IMR-90 (cell line): ENCODE results near the gene TEX14. TPM values are rescaled to one million over a fixed set of nuclear protein-coding genes. Genes with fewer than 3 reads are reported as not detected.
A peak's percentile ranks its signal among the peaks of the same experiment; 100 is the strongest.

ENCODE experiments used
- ATAC-seq: fragments of 200-7000 bp; cut with Tn5 transposase; 2 replicates; pipeline ENCODE4 v1.9.1; 2020; ENCODE audit warnings: low read depth, mild to moderate bottlenecking, moderate library complexity
- BruUV-seq: library from RNA; stranded (reverse); fragments of 400-500 nt; replicated peaks from 2 replicates; lab custom pipeline; 2021; lab: Mats Ljungman, UMichigan
- CTCF ChIA-PET: fragments of 300-600 bp; formaldehyde crosslinking; extraction: SDS; loops from one replicate; lab custom pipeline; 2021; ENCODE audit warnings: antibody characterized with exemption; lab: Yijun Ruan, JAX
- POLR2A ChIA-PET: fragments of 300-600 bp; sonication (Branson Sonifier 250); formaldehyde crosslinking; loops from one replicate; lab custom pipeline; 2022; ENCODE audit warnings: antibody characterized with exemption; ENCODE audit not compliant: unreplicated experiment; lab: Charles Lee
- DNase-seq: peaks from one replicate; pipeline ENCODE4 v3.0.0; 2013
- H2AFZ ChIP-seq: replicated peaks from 2 replicates; pipeline ENCODE3; 2013; ENCODE audit warnings: low read length, mild to moderate bottlenecking; ENCODE audit not compliant: poor library complexity
- H2AK5ac ChIP-seq: 2 replicates; pipeline ENCODE4 v1.6.1; 2013; ENCODE audit warnings: low read depth, low read length, inconsistent platforms
- H2AK9ac ChIP-seq: replicated peaks from 2 replicates; pipeline ENCODE3; 2013; ENCODE audit warnings: mild to moderate bottlenecking, low read depth, low read length, moderate library complexity; ENCODE audit not compliant: poor library complexity
- H2BK120ac ChIP-seq: 2 replicates; pipeline ENCODE4 v1.6.1; 2013; ENCODE audit warnings: low read depth, low read length, inconsistent platforms
- H2BK15ac ChIP-seq: 3 replicates; pipeline ENCODE4 v1.6.1; 2013; ENCODE audit warnings: low read depth, low read length, inconsistent platforms
- H2BK20ac ChIP-seq: 2 replicates; pipeline ENCODE4 v1.6.1; 2013; ENCODE audit warnings: low read depth, mild to moderate bottlenecking, inconsistent platforms, low read length, moderate library complexity
- H2BK5ac ChIP-seq: 2 replicates; pipeline ENCODE4 v1.6.1; 2013; ENCODE audit warnings: mild to moderate bottlenecking, low read depth, low read length, inconsistent platforms; ENCODE audit not compliant: poor library complexity, severe bottlenecking
- H3K14ac ChIP-seq: replicated peaks from 2 replicates; pipeline ENCODE4 v1.6.1; 2013; ENCODE audit warnings: low read depth, low read length, inconsistent platforms
- H3K18ac ChIP-seq: 2 replicates; pipeline ENCODE4 v1.6.1; 2013; ENCODE audit warnings: low read depth, low read length, control low read depth
- H3K23ac ChIP-seq: 2 replicates; pipeline ENCODE4 v1.6.1; 2013; ENCODE audit warnings: low read depth, low read length, inconsistent platforms
- H3K27ac ChIP-seq: 2 replicates; pipeline ENCODE4 v1.5.1; 2013; ENCODE audit warnings: mild to moderate bottlenecking, control low read depth, low read length; ENCODE audit not compliant: insufficient read depth
- H3K27me3 ChIP-seq: 2 replicates; pipeline ENCODE4 v1.6.1; 2013; ENCODE audit warnings: low read length; ENCODE audit not compliant: control insufficient read depth, insufficient read depth
- H3K36me3 ChIP-seq: 2 replicates; pipeline ENCODE4 v1.6.1; 2013; ENCODE audit warnings: low read length, mixed read lengths; ENCODE audit not compliant: control insufficient read depth, insufficient read depth
- H3K4ac ChIP-seq: 2 replicates; pipeline ENCODE4 v1.6.1; 2013; ENCODE audit warnings: low read depth, low read length, inconsistent platforms
- H3K4me1 ChIP-seq: 2 replicates; pipeline ENCODE4 v1.6.1; 2013; ENCODE audit warnings: low read length, mixed read lengths; ENCODE audit not compliant: control insufficient read depth, insufficient read depth
- H3K4me2 ChIP-seq: 2 replicates; pipeline ENCODE4 v1.6.1; 2013; ENCODE audit warnings: low read depth, mild to moderate bottlenecking, control low read depth, low read length, moderate library complexity
- H3K4me3 ChIP-seq: 2 replicates; pipeline ENCODE4 v1.5.1; 2013; ENCODE audit warnings: low read depth, mild to moderate bottlenecking, control low read depth, low read length, moderate library complexity; ENCODE audit not compliant: insufficient read depth
- H3K56ac ChIP-seq: 2 replicates; pipeline ENCODE4 v1.6.1; 2013; ENCODE audit warnings: low read length, inconsistent platforms; ENCODE audit not compliant: insufficient read depth; ENCODE audit errors: extremely low read depth
- H3K79me1 ChIP-seq, 2 experiments: 2 replicates each; pipeline ENCODE4 v1.6.1; 2013; ENCODE audit warnings: low read length in 2 of 2, inconsistent platforms in 1 of 2, low read depth in 1 of 2
- H3K9ac ChIP-seq: 2 replicates; pipeline ENCODE4 v1.6.1; 2013; ENCODE audit warnings: low read depth, low read length, control low read depth
- H3K9me1 ChIP-seq: 2 replicates; pipeline ENCODE4 v1.6.1; 2013; ENCODE audit warnings: low read length, inconsistent platforms; ENCODE audit not compliant: insufficient read depth
- H3K9me3 ChIP-seq: 2 replicates; pipeline ENCODE4 v1.6.1; 2013; ENCODE audit warnings: low read length; ENCODE audit not compliant: control insufficient read depth, insufficient read depth
- H4K20me1 ChIP-seq: 2 replicates; pipeline ENCODE4 v1.6.1; 2013; ENCODE audit warnings: low read length, inconsistent platforms; ENCODE audit not compliant: insufficient read depth
- H4K5ac ChIP-seq: 2 replicates; pipeline ENCODE4 v1.6.1; 2013; ENCODE audit warnings: mild to moderate bottlenecking, low read depth, low read length, control low read depth
- H4K8ac ChIP-seq, 2 experiments: 2 replicates each; pipeline ENCODE4 v1.6.1; 2013; ENCODE audit warnings: low read depth in 2 of 2, low read length in 2 of 2, control low read depth in 1 of 2, inconsistent platforms in 1 of 2
- H4K91ac ChIP-seq: 2 replicates; pipeline ENCODE4 v1.6.1; 2013; ENCODE audit warnings: low read depth, low read length, inconsistent platforms; ENCODE audit not compliant: insufficient read depth
- BHLHE40 ChIP-seq: fragments of 150-350 bp; IDR thresholded peaks from 2 replicates; pipeline ENCODE4 v1.6.1; 2016; ENCODE audit warnings: mild to moderate bottlenecking, low read depth, low read length
- CEBPB ChIP-seq: IDR thresholded peaks from 2 replicates; pipeline ENCODE4 v1.6.1; 2012; ENCODE audit warnings: low read depth, low read length, improper control_type of control experiment
- CHD1 ChIP-seq: IDR thresholded peaks from 2 replicates; pipeline ENCODE4 v1.6.1; 2012; ENCODE audit warnings: low read depth, low read length, improper control_type of control experiment
- FOS ChIP-seq: fragments of 150-350 bp; IDR thresholded peaks from 2 replicates; pipeline ENCODE4 v1.6.1; 2016; ENCODE audit warnings: low read depth, low read length
- MAFK ChIP-seq: IDR thresholded peaks from 2 replicates; pipeline ENCODE4 v1.6.1; 2012; ENCODE audit warnings: low read depth, low read length, improper control_type of control experiment
- MAZ ChIP-seq: IDR thresholded peaks from 2 replicates; pipeline ENCODE4 v1.6.1; 2012; ENCODE audit warnings: low read depth, mild to moderate bottlenecking, low read length, improper control_type of control experiment, moderate library complexity, borderline replicate concordance
- MXI1 ChIP-seq: IDR thresholded peaks from 2 replicates; pipeline ENCODE4 v1.6.1; 2012; ENCODE audit warnings: low read depth, mild to moderate bottlenecking, low read length, moderate library complexity, borderline replicate concordance
- NFE2L2 ChIP-seq: fragments of 150-350 bp; IDR thresholded peaks from 2 replicates; pipeline ENCODE4 v1.6.1; 2016; ENCODE audit warnings: low read depth, mild to moderate bottlenecking, low read length
- POLR2A ChIP-seq: IDR thresholded peaks from 2 replicates; pipeline ENCODE4 v1.6.1; 2012; ENCODE audit warnings: mild to moderate bottlenecking, low read depth, low read length
- RAD21 ChIP-seq: IDR thresholded peaks from 2 replicates; pipeline ENCODE4 v1.6.1; 2012; ENCODE audit warnings: low read length, improper control_type of control experiment
- RCOR1 ChIP-seq: IDR thresholded peaks from 2 replicates; pipeline ENCODE4 v1.6.1; 2012; ENCODE audit warnings: mild to moderate bottlenecking, low read length, improper control_type of control experiment; ENCODE audit not compliant: insufficient replicate concordance
- RFX5 ChIP-seq: IDR thresholded peaks from 2 replicates; pipeline ENCODE4 v1.8.0; 2012; ENCODE audit warnings: low read depth, mild to moderate bottlenecking, low read length, moderate library complexity
- SMC3 ChIP-seq: fragments of 150-350 bp; IDR thresholded peaks from 2 replicates; pipeline ENCODE4 v1.6.1; 2016; ENCODE audit warnings: low read depth, mild to moderate bottlenecking, antibody characterized with exemption, low read length, moderate library complexity
- WGBS, 2 experiments: methylation state at CpG; one replicate each; pipeline versions ENCODE4 v1.1.5 to v1.1.7; 2013; ENCODE audit warnings: missing lambda C conversion rate in 2 of 2; ENCODE audit not compliant: insufficient read length in 1 of 2; ENCODE audit errors: extremely low coverage in 2 of 2; 5-methylcytosine and 5-hydroxymethylcytosine counted together
- dilution Hi-C: fragments of 300-500 bp; cut with HindIII; formaldehyde crosslinking; loops from one replicate; pipeline ENCODE4 v1.14.3; 2018; ENCODE audit warnings: low sequenced_read_pairs; ENCODE audit not compliant: unreplicated experiment
- in situ Hi-C: fragments of 300-500 bp; cut with MboI; formaldehyde crosslinking; loops from 3 replicates; pipeline ENCODE4 v1.14.3; 2019; ENCODE audit warnings: low sequenced_read_pairs, inconsistent platforms, mixed read lengths
- intact Hi-C: fragments of 100-400 bp; cut with micrococcal nuclease; formaldehyde crosslinking; loops from 2 replicates; pipeline ENCODE4 v1.10.0; 2022
- polyA plus RNA-seq, 3 experiments: library from polyadenylated mRNA; depleted of rRNA; stranded (reverse); fragments of >200 nt; gene quantifications; 2 replicates each; pipeline ENCODE4 v1.2.3, GENCODE V29; 2012; ENCODE audit warnings: low replicate concordance in 1 of 3
- total RNA-seq: library from RNA; depleted of rRNA; stranded (reverse); fragments of >200 nt; gene quantifications from 2 replicates; pipeline ENCODE4 v1.2.3, GENCODE V29; 2012
- TF ChIP-seq, protein P1 (sequence below): conservative IDR thresholded peaks from 2 replicates; pipeline ENCODE4 v1.5.1; 2012; ENCODE audit warnings: mild to moderate bottlenecking, low read depth, low read length, improper control_type of control experiment
- TF ChIP-seq, protein P2 (sequence below): fragments of 150-350 bp; IDR thresholded peaks from 2 replicates; pipeline ENCODE4 v1.6.1; 2016; ENCODE audit warnings: low read depth, mild to moderate bottlenecking, low read length, moderate library complexity, borderline replicate concordance
- TF ChIP-seq, protein P3 (sequence below): fragments of 150-350 bp; IDR thresholded peaks from 2 replicates; pipeline ENCODE4 v1.6.1; 2017; ENCODE audit warnings: mild to moderate bottlenecking, antibody characterized with exemption, low read length, low read depth

TEX14 gene
- total and polyA plus RNA-seq, 2 of the 4 experiments (the other 2 are of a cell fraction), result not detected

GRCh38 chr17:58677194-58677880 is 14.5 kb downstream of the TEX14 start:
- H2BK120ac ChIP-seq, result peak overlapping the region; percentile 56; the same call in 1 of the 2 replicates
- H3K4ac ChIP-seq, result no peak overlapping the region
- H3K4me2 ChIP-seq, result no peak overlapping the region
- BruUV-seq, result no TSS peak
- no peaks in the 10 kb centered on the region for H3K9me3 ChIP-seq
- peak; percentile 68 for ATAC-seq
- intact Hi-C loops (no loop called here), in situ Hi-C loops (no loop called here), dilution Hi-C loops (no loop called here)
- H2AK9ac ChIP-seq, result no peak overlapping the region
- no CpG with 5 or more reads among the region's 4 CpGs for WGBS, 2 experiments
- no peak overlapping the region for H4K91ac ChIP-seq
- ChIA-PET CTCF (no interaction called here), POLR2A (no interaction called here)
- H3K4me1 ChIP-seq, result no peaks in the 10 kb centered on the region
- peak; percentile 78 for DNase-seq
- H2AFZ ChIP-seq, result no peak overlapping the region
- no peaks in the 10 kb centered on the region for H3K79me1 ChIP-seq
- TF ChIP-seq CEBPB, result no peak
- no peak for TF ChIP-seq BHLHE40
- no peak for TF ChIP-seq MXI1
- no peak for TF ChIP-seq RFX5
- no peak for TF ChIP-seq FOS
- no peak for TF ChIP-seq MAFK
- TF ChIP-seq RCOR1, result no peak
- TF ChIP-seq SMC3, result no peak
- TF ChIP-seq, protein P1, sequence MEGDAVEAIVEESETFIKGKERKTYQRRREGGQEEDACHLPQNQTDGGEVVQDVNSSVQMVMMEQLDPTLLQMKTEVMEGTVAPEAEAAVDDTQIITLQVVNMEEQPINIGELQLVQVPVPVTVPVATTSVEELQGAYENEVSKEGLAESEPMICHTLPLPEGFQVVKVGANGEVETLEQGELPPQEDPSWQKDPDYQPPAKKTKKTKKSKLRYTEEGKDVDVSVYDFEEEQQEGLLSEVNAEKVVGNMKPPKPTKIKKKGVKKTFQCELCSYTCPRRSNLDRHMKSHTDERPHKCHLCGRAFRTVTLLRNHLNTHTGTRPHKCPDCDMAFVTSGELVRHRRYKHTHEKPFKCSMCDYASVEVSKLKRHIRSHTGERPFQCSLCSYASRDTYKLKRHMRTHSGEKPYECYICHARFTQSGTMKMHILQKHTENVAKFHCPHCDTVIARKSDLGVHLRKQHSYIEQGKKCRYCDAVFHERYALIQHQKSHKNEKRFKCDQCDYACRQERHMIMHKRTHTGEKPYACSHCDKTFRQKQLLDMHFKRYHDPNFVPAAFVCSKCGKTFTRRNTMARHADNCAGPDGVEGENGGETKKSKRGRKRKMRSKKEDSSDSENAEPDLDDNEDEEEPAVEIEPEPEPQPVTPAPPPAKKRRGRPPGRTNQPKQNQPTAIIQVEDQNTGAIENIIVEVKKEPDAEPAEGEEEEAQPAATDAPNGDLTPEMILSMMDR, result no peak
- TF ChIP-seq MAZ, result no peak
- TF ChIP-seq, protein P2, sequence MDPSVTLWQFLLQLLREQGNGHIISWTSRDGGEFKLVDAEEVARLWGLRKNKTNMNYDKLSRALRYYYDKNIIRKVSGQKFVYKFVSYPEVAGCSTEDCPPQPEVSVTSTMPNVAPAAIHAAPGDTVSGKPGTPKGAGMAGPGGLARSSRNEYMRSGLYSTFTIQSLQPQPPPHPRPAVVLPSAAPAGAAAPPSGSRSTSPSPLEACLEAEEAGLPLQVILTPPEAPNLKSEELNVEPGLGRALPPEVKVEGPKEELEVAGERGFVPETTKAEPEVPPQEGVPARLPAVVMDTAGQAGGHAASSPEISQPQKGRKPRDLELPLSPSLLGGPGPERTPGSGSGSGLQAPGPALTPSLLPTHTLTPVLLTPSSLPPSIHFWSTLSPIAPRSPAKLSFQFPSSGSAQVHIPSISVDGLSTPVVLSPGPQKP, result no peak
- TF ChIP-seq, protein P3, sequence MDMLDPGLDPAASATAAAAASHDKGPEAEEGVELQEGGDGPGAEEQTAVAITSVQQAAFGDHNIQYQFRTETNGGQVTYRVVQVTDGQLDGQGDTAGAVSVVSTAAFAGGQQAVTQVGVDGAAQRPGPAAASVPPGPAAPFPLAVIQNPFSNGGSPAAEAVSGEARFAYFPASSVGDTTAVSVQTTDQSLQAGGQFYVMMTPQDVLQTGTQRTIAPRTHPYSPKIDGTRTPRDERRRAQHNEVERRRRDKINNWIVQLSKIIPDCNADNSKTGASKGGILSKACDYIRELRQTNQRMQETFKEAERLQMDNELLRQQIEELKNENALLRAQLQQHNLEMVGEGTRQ, result no peak
- no peak for TF ChIP-seq RAD21
- TF ChIP-seq CHD1, result no peak
- no peak for TF ChIP-seq POLR2A
- no peak for TF ChIP-seq NFE2L2
- no peak overlapping the region for H3K9ac ChIP-seq
- no peak overlapping the region for H3K56ac ChIP-seq
- no peaks in the 10 kb centered on the region for H4K20me1 ChIP-seq
- no peaks in the 10 kb centered on the region for H3K27me3 ChIP-seq
- no peak overlapping the region for H3K4me3 ChIP-seq
- H2BK15ac ChIP-seq, result no peak overlapping the region
- H4K8ac ChIP-seq, result peak overlapping the region in 1 of 2 experiments; percentile 72; a peak in 2 of 4 replicates
- no peaks in the 10 kb centered on the region for H3K9me1 ChIP-seq
- no peak overlapping the region for H2BK5ac ChIP-seq
- no peak overlapping the region for H3K18ac ChIP-seq
- no peaks in the 10 kb centered on the region for H3K36me3 ChIP-seq
- H3K23ac ChIP-seq, result no peak overlapping the region; the same call in 1 of the 2 replicates
- H3K27ac ChIP-seq, result no peak overlapping the region
- H2BK20ac ChIP-seq, result no peak overlapping the region
- no peak overlapping the region; the same call in 1 of the 2 replicates for H2AK5ac ChIP-seq
- H3K14ac ChIP-seq, result 0 out of 2 replicates have a peak overlapping the region, but pooled peaks have one; percentile 68
- H4K5ac ChIP-seq, result no peak overlapping the region
